H1 (cell line): Measurements from ENCODE around the gene KAT2A. TPM values are rescaled to one million over a fixed set of nuclear protein-coding genes. Genes with fewer than 3 reads are reported as not detected.

ENCODE experiments used
- CBX5 ChIP-seq: fragments of 300-800, 300-1000 bp; sonication (generic); IDR thresholded peaks from 2 replicates; pipeline ENCODE4 v1.7.1; 2016; ENCODE audit warnings: antibody characterized with exemption, low read length, low read depth
- GABPA ChIP-seq: IDR thresholded peaks from 2 replicates; pipeline ENCODE4 v1.6.1; 2011; ENCODE audit warnings: mild to moderate bottlenecking, low read length, moderate library complexity, borderline replicate concordance; ENCODE audit not compliant: insufficient read depth
- NRF1 ChIP-seq: IDR thresholded peaks from 2 replicates; pipeline ENCODE4 v1.6.1; 2011; ENCODE audit warnings: mild to moderate bottlenecking, low read depth, low read length, improper control_type of control experiment
- RFX5 ChIP-seq: IDR thresholded peaks from 2 replicates; pipeline ENCODE4 v1.6.1; 2011; ENCODE audit warnings: low read depth, low read length, improper control_type of control experiment, borderline replicate concordance
- polyA plus RNA-seq, 7 experiments: library from polyadenylated mRNA; depleted of rRNA in 3 of 7; stranded (reverse) in 5 of 7; unstranded in 2 of 7; fragments of >200 nt in 5 of 7; fragments of 200-250 nt in 2 of 7; gene quantifications; 1 replicate in 5 of 7; 2 replicates in 1 of 7; 4 replicates in 1 of 7; pipeline versions ENCODE4 v1.2.1 to v1.2.3, GENCODE V29; 2011 to 2013; ENCODE audit warnings: missing spikeins in 2 of 7, mixed read lengths in 2 of 7
- total RNA-seq: library from RNA; stranded (reverse); fragmentation: NEBNext Ultra II Directional; extraction: Animal tissue kit (Norgen Biotek cat#: 25700); gene quantifications from 2 replicates; pipeline ENCODE4 v1.2.1, GENCODE V29; 2021
- TF ChIP-seq, protein P1 (sequence below): IDR thresholded peaks from 2 replicates; pipeline ENCODE4 v1.6.1; 2012; ENCODE audit warnings: inconsistent platforms

KAT2A gene
- total and polyA plus RNA-seq, 2 of the 8 experiments (the other 6 are each of a cell fraction or from before 2014, with no cell fraction given): 34.2 to 40.1 TPM

DNA sequence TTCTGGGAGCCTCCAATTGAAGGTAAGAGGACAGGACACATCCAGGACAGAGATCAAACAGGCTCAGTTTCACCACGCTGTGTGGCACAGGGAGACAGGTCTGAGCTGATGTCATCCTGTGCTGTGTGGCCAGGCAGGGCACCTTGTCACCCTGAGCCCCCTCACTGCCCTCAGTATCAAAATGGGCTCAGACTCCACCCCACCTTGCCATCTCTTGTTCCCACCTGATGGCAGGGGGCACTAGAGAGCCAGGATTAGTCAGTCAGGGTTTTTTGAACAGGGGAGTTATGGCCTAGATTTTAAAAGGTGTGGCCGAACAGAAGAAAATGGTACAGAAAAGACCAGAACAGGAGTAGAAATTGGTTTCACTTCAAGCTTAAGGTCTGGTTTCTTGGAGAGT, 2.6 kb downstream of the KAT2A start (continued):
- no peak for TF ChIP-seq NRF1
- TF ChIP-seq, protein P1, sequence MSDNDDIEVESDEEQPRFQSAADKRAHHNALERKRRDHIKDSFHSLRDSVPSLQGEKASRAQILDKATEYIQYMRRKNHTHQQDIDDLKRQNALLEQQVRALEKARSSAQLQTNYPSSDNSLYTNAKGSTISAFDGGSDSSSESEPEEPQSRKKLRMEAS: no peak
- no peak for TF ChIP-seq RFX5
- TF ChIP-seq GABPA: no peak
- TF ChIP-seq CBX5: no peak
